ENCODE results near the gene KIAA1958. TPM values are rescaled to one million over a fixed set of nuclear protein-coding genes. Genes with fewer than 3 reads are reported as not detected.
"Not testable (repeated sequence)": the region's sequence is repeated elsewhere in the genome, so short reads cannot be mapped to it uniquely, and the experiment has no call there.

KIAA1958 gene
- total and polyA plus RNA-seq, 7 donors = 0.60 to 8.0 (median 4.3) TPM

- no peak overlapping the region for H3K4me3 ChIP-seq
- no peaks in the 10 kb centered on the region for H3K4me1 ChIP-seq
- H3K36me3 ChIP-seq = peaks cover 0 to 5% (median 0%) of the 10 kb centered on the region in 4 donors
- intact Hi-C loops (cut with DNase I) = no loop called here
- H3K27me3 ChIP-seq = no peaks in the 10 kb centered on the region
- 91 to 94% methylated on average over 3 of the region's 3 CpGs for WGBS, 2 donors
- DNase-seq = no peak
- no peaks in the 10 kb centered on the region for H3K9me3 ChIP-seq
- no peak overlapping the region for H3K27ac ChIP-seq
- TF ChIP-seq POLR2A (IDR thresholded peaks at IDR 0.05) (no peak), POLR2AphosphoS5 (IDR thresholded peaks at IDR 0.05) (no peak), CTCF (IDR thresholded peaks at IDR 0.05) (no peak), EP300 (IDR thresholded peaks at IDR 0.05) (no peak)
Measured at GRCh38 chr9:112664531-112664930, 177.9 kb downstream of the KIAA1958 start.

GRCh38 chr9:112665347-112665746, 178.7 kb downstream of the KIAA1958 start:
- no peak for TF ChIP-seq EP300 (IDR thresholded peaks at IDR 0.05)
- no peak for TF ChIP-seq POLR2AphosphoS5 (IDR thresholded peaks at IDR 0.05)
- TF ChIP-seq POLR2A (IDR thresholded peaks at IDR 0.05) = no peak
- TF ChIP-seq CTCF (IDR thresholded peaks at IDR 0.05) = no peak
- intact Hi-C loops (cut with DNase I) = no loop called here
- Histone ChIP-seq H3K4me3 (no peak overlapping the region), H3K36me3 (no peaks in the 10 kb centered on the region), H3K27ac (no peak overlapping the region), H3K27me3 (no peaks in the 10 kb centered on the region), H3K9me3 (no peaks in the 10 kb centered on the region), H3K4me1 (no peaks in the 10 kb centered on the region)
- 83 to 85% methylated on average over 4 of the region's 4 CpGs for WGBS, 2 donors
- no peak for DNase-seq

GRCh38 chr9:112669326-112669725, 182.7 kb downstream of the KIAA1958 start:
- Histone ChIP-seq H3K9me3 (no peaks in the 10 kb centered on the region), H3K27me3 (no peaks in the 10 kb centered on the region), H3K27ac (no peak overlapping the region), H3K36me3 (no peaks in the 10 kb centered on the region), H3K4me3 (no peak overlapping the region), H3K4me1 (no peaks in the 10 kb centered on the region)
- TF ChIP-seq POLR2A (IDR thresholded peaks at IDR 0.05) (no peak), POLR2AphosphoS5 (IDR thresholded peaks at IDR 0.05) (no peak), EP300 (IDR thresholded peaks at IDR 0.05) (no peak), CTCF (IDR thresholded peaks at IDR 0.05) (no peak)
- DNase-seq = no peak
- 84 to 94% methylated on average over 2 of the region's 2 CpGs for WGBS, 2 donors
- intact Hi-C loops (cut with DNase I) = no loop called here

- WGBS, 2 donors = 72 to 76% methylated on average over 7 of the region's 7 CpGs
- Histone ChIP-seq H3K4me3 (no peak overlapping the region), H3K4me1 (no peaks in the 10 kb centered on the region), H3K27ac (no peak overlapping the region), H3K27me3 (no peaks in the 10 kb centered on the region), H3K9me3 (no peaks in the 10 kb centered on the region), H3K36me3 (no peaks in the 10 kb centered on the region)
- TF ChIP-seq POLR2AphosphoS5 (IDR thresholded peaks at IDR 0.05) = no peak
- TF ChIP-seq CTCF (IDR thresholded peaks at IDR 0.05) = no peak
- TF ChIP-seq POLR2A (IDR thresholded peaks at IDR 0.05) = no peak
- no peak for TF ChIP-seq EP300 (IDR thresholded peaks at IDR 0.05)
- no peak for DNase-seq
- intact Hi-C loops (cut with DNase I) = no loop called here
Measured at GRCh38 chr9:112670991-112671625, 184.5 kb downstream of the KIAA1958 start.

- DNase-seq; H3K36me3 ChIP-seq; H3K27ac ChIP-seq; H3K4me1 ChIP-seq; H3K27me3 ChIP-seq; H3K4me3 ChIP-seq; intact Hi-C loops (cut with DNase I): not testable (repeated sequence)
- 86 to 95% methylated on average over 4 of the region's 4 CpGs for WGBS, 2 donors
- H3K9me3 ChIP-seq = peaks cover 0 to 10% (median 3%) of the 10 kb centered on the region in 4 donors
Measured at GRCh38 chr9:112673221-112673620, 186.6 kb downstream of the KIAA1958 start.

Measured in sigmoid colon (tissue), 7 donors.